Mesenchymal stem cell (in vitro differentiated cells and primary cell): ENCODE results near the gene GTPBP1.
A peak's percentile ranks its signal among the peaks of the same experiment; 100 is the strongest.

Source experiments
- DNase-seq: peaks from one replicate; pipeline ENCODE4 v3.0.0-alpha.2; 2013
- H2AFZ ChIP-seq: one replicate; pipeline ENCODE4 v1.6.1; 2013; ENCODE audit warnings: low read depth, mild to moderate bottlenecking, control low read depth, inconsistent platforms, low read length, moderate library complexity
- H2AK5ac ChIP-seq: 2 replicates; pipeline ENCODE4 v1.6.1; 2013; ENCODE audit warnings: low read length, moderate library complexity, mild to moderate bottlenecking, inconsistent platforms; ENCODE audit not compliant: severe bottlenecking
- H2BK120ac ChIP-seq: one replicate; pipeline ENCODE4 v1.6.1; 2013; ENCODE audit warnings: low read depth, mild to moderate bottlenecking, inconsistent platforms, low read length, moderate library complexity
- H2BK12ac ChIP-seq, 2 experiments: one replicate each; pipeline ENCODE4 v1.6.1; 2013; ENCODE audit warnings: inconsistent platforms in 2 of 2, low read length in 2 of 2, mild to moderate bottlenecking in 2 of 2, moderate library complexity in 2 of 2, control low read depth in 1 of 2
- H2BK15ac ChIP-seq: one replicate; pipeline ENCODE4 v1.6.1; 2013; ENCODE audit warnings: mild to moderate bottlenecking, low read depth, inconsistent platforms; ENCODE audit not compliant: poor library complexity, severe bottlenecking
- H2BK5ac ChIP-seq: 2 replicates; pipeline ENCODE4 v1.6.1; 2013; ENCODE audit warnings: low read depth, mild to moderate bottlenecking, low read length, control low read depth, inconsistent platforms; ENCODE audit not compliant: poor library complexity, severe bottlenecking
- H3K14ac ChIP-seq, 2 experiments: one replicate each; pipeline ENCODE4 v1.6.1; 2013; ENCODE audit warnings: inconsistent platforms in 2 of 2, low read length in 2 of 2, control low read depth in 1 of 2, mild to moderate bottlenecking in 1 of 2, moderate library complexity in 1 of 2
- H3K18ac ChIP-seq, 2 experiments: one replicate each; pipeline ENCODE4 v1.6.1; 2013; ENCODE audit warnings: inconsistent platforms in 2 of 2, low read length in 2 of 2, control low read depth in 1 of 2, low read depth in 1 of 2, mild to moderate bottlenecking in 1 of 2
- H3K23ac ChIP-seq, 2 experiments: one replicate each; pipeline ENCODE4 v1.6.1; 2013; ENCODE audit warnings: inconsistent platforms in 2 of 2, low read length in 2 of 2, mild to moderate bottlenecking in 2 of 2, moderate library complexity in 2 of 2, control low read depth in 1 of 2
- H3K27ac ChIP-seq: 2 replicates; pipeline ENCODE4 v1.5.1; 2013; ENCODE audit warnings: mild to moderate bottlenecking, moderate library complexity, low read length, control low read depth, inconsistent platforms; ENCODE audit not compliant: poor library complexity, severe bottlenecking
- H3K27me3 ChIP-seq, 2 experiments: 2 replicates each; pipeline versions ENCODE4 v1.6.1 to v1.7.0; 2013; ENCODE audit warnings: low read length in 2 of 2, mild to moderate bottlenecking in 2 of 2, moderate library complexity in 2 of 2, control low read depth in 1 of 2, inconsistent platforms in 1 of 2; ENCODE audit not compliant: control insufficient read depth in 1 of 2, insufficient read depth in 1 of 2
- H3K36me3 ChIP-seq, 2 experiments: 2 replicates each; pipeline versions ENCODE4 v1.6.1 to v1.7.0; 2013; ENCODE audit warnings: low read length in 2 of 2, control low read depth in 1 of 2, inconsistent platforms in 1 of 2, low read depth in 1 of 2, mild to moderate bottlenecking in 1 of 2; ENCODE audit not compliant: insufficient read depth in 2 of 2, control insufficient read depth in 1 of 2
- H3K4ac ChIP-seq, 2 experiments: one replicate each; pipeline ENCODE4 v1.6.1; 2013; ENCODE audit warnings: inconsistent platforms in 2 of 2, low read length in 2 of 2, mild to moderate bottlenecking in 2 of 2, moderate library complexity in 2 of 2, control low read depth in 1 of 2, low read depth in 1 of 2
- H3K4me1 ChIP-seq: 2 replicates; pipeline ENCODE4 v1.6.1; 2013; ENCODE audit warnings: low read depth, low read length, control low read depth; ENCODE audit not compliant: control insufficient read depth, insufficient read depth
- H3K4me2 ChIP-seq: 2 replicates; pipeline ENCODE4 v1.6.1; 2013; ENCODE audit warnings: low read length, mild to moderate bottlenecking, inconsistent platforms; ENCODE audit not compliant: poor library complexity, severe bottlenecking
- H3K4me3 ChIP-seq, 2 experiments: 2 replicates each; pipeline versions ENCODE4 v1.5.1 to v1.7.0; 2013; ENCODE audit warnings: low read length in 2 of 2, mild to moderate bottlenecking in 2 of 2, control low read depth in 1 of 2, low read depth in 1 of 2; ENCODE audit not compliant: insufficient read depth in 1 of 2
- H3K79me1 ChIP-seq: replicated peaks from 2 replicates; pipeline ENCODE4 v1.6.1; 2013; ENCODE audit warnings: mild to moderate bottlenecking, control low read depth, low read length, inconsistent platforms; ENCODE audit not compliant: poor library complexity, severe bottlenecking
- H3K9ac ChIP-seq: 2 replicates; pipeline ENCODE4 v1.7.0; 2013; ENCODE audit warnings: mild to moderate bottlenecking, low read length, moderate library complexity
- H3K9me3 ChIP-seq: 2 replicates; pipeline ENCODE4 v1.7.0; 2013; ENCODE audit warnings: mild to moderate bottlenecking, low read length; ENCODE audit not compliant: control insufficient read depth
- H4K8ac ChIP-seq: one replicate; pipeline ENCODE4 v1.6.1; 2013; ENCODE audit warnings: inconsistent platforms, mild to moderate bottlenecking, low read length, moderate library complexity
- H4K91ac ChIP-seq: one replicate; pipeline ENCODE4 v1.6.1; 2013; ENCODE audit warnings: mild to moderate bottlenecking, low read length, inconsistent platforms
- WGBS: methylation state at CpG from one replicate; pipeline ENCODE4 v1.1.7; 2013; ENCODE audit warnings: mixed read lengths; 5-methylcytosine and 5-hydroxymethylcytosine counted together

The GTPBP1 gene

GRCh38 chr22:38707984-38708383 is 2.2 kb downstream of the GTPBP1 start:
- no peak overlapping the region for H4K91ac ChIP-seq
- no peak overlapping the region for H3K14ac ChIP-seq
- peaks cover 3 to 32% of the 10 kb centered on the region in 2 experiments for H3K36me3 ChIP-seq
- no peaks in the 10 kb centered on the region for H3K9me3 ChIP-seq
- over 99% methylated on average over 2 of the region's 3 CpGs for WGBS
- no peak for DNase-seq
- no peak overlapping the region for H2BK5ac ChIP-seq
- no peak overlapping the region for H2AFZ ChIP-seq
- H2AK5ac ChIP-seq: no peak overlapping the region
- H3K4me2 ChIP-seq: no peak overlapping the region
- H3K79me1 ChIP-seq: peaks cover 13% of the 10 kb centered on the region
- no peak overlapping the region for H2BK120ac ChIP-seq
- H3K4me3 ChIP-seq: peak overlapping the region in 1 of 2 experiments; percentile 78
- no peak overlapping the region for H2BK12ac ChIP-seq
- peaks cover 10% of the 10 kb centered on the region for H3K4me1 ChIP-seq
- no peak overlapping the region for H3K27ac ChIP-seq
- no peak overlapping the region for H2BK15ac ChIP-seq
- no peak overlapping the region for H3K4ac ChIP-seq
- no peak overlapping the region for H4K8ac ChIP-seq
- H3K18ac ChIP-seq: no peak overlapping the region
- no peaks in the 10 kb centered on the region for H3K27me3 ChIP-seq
- no peak overlapping the region for H3K23ac ChIP-seq
- H3K9ac ChIP-seq: no peak overlapping the region

GRCh38 chr22:38709306-38709705 is 3.6 kb downstream of the GTPBP1 start:
- no peak overlapping the region for H3K9ac ChIP-seq
- H3K27ac ChIP-seq: no peak overlapping the region
- no peak overlapping the region for H3K4me3 ChIP-seq
- no peak overlapping the region for H3K23ac ChIP-seq
- 100% methylated on average over 3 of the region's 3 CpGs for WGBS
- H3K79me1 ChIP-seq: peaks cover 13% of the 10 kb centered on the region
- peaks cover 3 to 32% of the 10 kb centered on the region in 2 experiments for H3K36me3 ChIP-seq
- no peak overlapping the region for H3K14ac ChIP-seq
- no peak overlapping the region for H2AFZ ChIP-seq
- no peak overlapping the region for H2BK5ac ChIP-seq
- H3K18ac ChIP-seq: no peak overlapping the region
- no peak overlapping the region for H2BK15ac ChIP-seq
- H2AK5ac ChIP-seq: no peak overlapping the region
- H3K9me3 ChIP-seq: no peaks in the 10 kb centered on the region
- no peak overlapping the region for H4K8ac ChIP-seq
- no peak overlapping the region for H2BK120ac ChIP-seq
- no peak overlapping the region for H2BK12ac ChIP-seq
- H3K4me2 ChIP-seq: no peak overlapping the region
- H4K91ac ChIP-seq: no peak overlapping the region
- H3K4me1 ChIP-seq: peaks cover 13% of the 10 kb centered on the region
- no peaks in the 10 kb centered on the region for H3K27me3 ChIP-seq
- no peak for DNase-seq
- no peak overlapping the region for H3K4ac ChIP-seq

- Histone ChIP-seq H3K27me3 (no peaks in the 10 kb centered on the region), H2AFZ (no peak overlapping the region), H4K8ac (no peak overlapping the region), H3K9ac (no peak overlapping the region), H2BK120ac (no peak overlapping the region), H2BK5ac (no peak overlapping the region), H3K79me1 (peaks cover 20% of the 10 kb centered on the region), H4K91ac (no peak overlapping the region), H3K4me2 (no peak overlapping the region), H3K9me3 (no peaks in the 10 kb centered on the region), H2BK12ac (no peak overlapping the region), H3K27ac (no peak overlapping the region), H3K18ac (no peak overlapping the region), H3K4ac (no peak overlapping the region), H3K14ac (no peak overlapping the region), H3K23ac (no peak overlapping the region), H3K4me3 (no peak overlapping the region), H3K4me1 (peaks cover 15% of the 10 kb centered on the region), H3K36me3 (peaks cover 7 to 36% of the 10 kb centered on the region in 2 experiments), H2AK5ac (no peak overlapping the region), H2BK15ac (no peak overlapping the region)
- DNase-seq: no peak
- 100% methylated on average over 2 of the region's 3 CpGs for WGBS
Measured at GRCh38 chr22:38710351-38710750, 4.6 kb downstream of the GTPBP1 start.

GRCh38 chr22:38710866-38711265 is 5.1 kb downstream of the GTPBP1 start:
- H3K14ac ChIP-seq: no peak overlapping the region
- no peaks in the 10 kb centered on the region for H3K9me3 ChIP-seq
- no peak overlapping the region for H3K27ac ChIP-seq
- WGBS: 100% methylated on average over 3 of the region's 3 CpGs
- no peak overlapping the region for H3K9ac ChIP-seq
- peaks cover 11 to 40% of the 10 kb centered on the region in 2 experiments for H3K36me3 ChIP-seq
- no peak overlapping the region for H2BK12ac ChIP-seq
- H3K4me1 ChIP-seq: peaks cover 15% of the 10 kb centered on the region
- no peak overlapping the region for H2AK5ac ChIP-seq
- H3K79me1 ChIP-seq: peaks cover 24% of the 10 kb centered on the region
- H4K91ac ChIP-seq: no peak overlapping the region
- H3K18ac ChIP-seq: no peak overlapping the region
- no peak overlapping the region for H3K4me3 ChIP-seq
- H2BK5ac ChIP-seq: no peak overlapping the region
- no peak overlapping the region for H3K4ac ChIP-seq
- H3K4me2 ChIP-seq: no peak overlapping the region
- H2AFZ ChIP-seq: no peak overlapping the region
- H4K8ac ChIP-seq: no peak overlapping the region
- H2BK120ac ChIP-seq: no peak overlapping the region
- no peak overlapping the region for H2BK15ac ChIP-seq
- no peak overlapping the region for H3K23ac ChIP-seq
- no peak for DNase-seq
- no peaks in the 10 kb centered on the region for H3K27me3 ChIP-seq
